ENCODE measurements around the gene NLRP2B. TPM values are rescaled to one million over a fixed set of nuclear protein-coding genes. Genes with fewer than 3 reads are reported as not detected.
"Not testable (repeated sequence)": the region's sequence is repeated elsewhere in the genome, so short reads cannot be mapped to it uniquely, and the experiment has no call there.

NLRP2B gene
- total and polyA plus RNA-seq, 2 donors (not counting 1 experiment from before 2014, with no cell fraction given), result not detected

DNA sequence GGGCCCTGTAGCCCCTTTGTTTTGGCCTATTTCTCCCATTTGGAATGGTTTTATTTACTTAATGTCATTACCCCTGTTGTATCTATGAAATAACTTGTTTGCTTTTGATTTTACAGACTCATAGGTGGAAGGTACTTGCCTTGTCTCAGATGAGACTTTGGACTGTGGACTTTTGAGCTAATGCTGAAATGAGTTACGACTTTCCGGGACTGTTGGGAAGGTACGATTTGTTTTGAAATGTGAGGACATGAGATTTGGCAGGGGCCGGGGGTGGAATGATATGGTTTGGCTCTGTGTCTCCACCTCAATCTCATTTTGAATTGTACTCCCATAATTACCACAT is 39.4 kb downstream of the NLRP2B start:
- Histone ChIP-seq H2AFZ (ENCODE audit: low read length) (no peak overlapping the region), H3K27me3 (ENCODE audit: control insufficient read depth, insufficient read depth, low read length) (no peaks in the 10 kb centered on the region), H3K4me1 (ENCODE audit: control insufficient read depth, extremely low read depth, insufficient read depth, low read length) (no peaks in the 10 kb centered on the region), H3K79me2 (ENCODE audit: control insufficient read depth, insufficient read depth, low read length) (no peaks in the 10 kb centered on the region), H3K27ac (ENCODE audit: insufficient read depth, low read length) (no peak overlapping the region), H3K9ac (ENCODE audit: insufficient read depth, low read length) (no peak overlapping the region), H3K4me2 (ENCODE audit: extremely low read depth, insufficient read depth, low read length) (no peak overlapping the region), H3K4me3 (replicated peaks in 1 of 4; ENCODE audit: control extremely low read depth in 1 of 4, insufficient read depth in 1 of 4, low read depth in 3 of 4, low read length in 4 of 4) (no peak overlapping the region), H4K20me1 (ENCODE audit: control insufficient read depth, extremely low read depth, insufficient read depth, low read length) (no peaks in the 10 kb centered on the region), H3K9me3 (ENCODE audit: control insufficient read depth, insufficient read depth, low read depth, low read length) (no peaks in the 10 kb centered on the region), H3K36me3 (ENCODE audit: control insufficient read depth, insufficient read depth, low read length) (no peaks in the 10 kb centered on the region)
- no peak for DNase-seq (ENCODE audit: low read depth in 2 of 2)
- TF ChIP-seq EZH2 (IDR thresholded peaks at IDR 0.05; ENCODE audit: low read length, missing control alignments), result no peak
- TF ChIP-seq, protein P1, sequence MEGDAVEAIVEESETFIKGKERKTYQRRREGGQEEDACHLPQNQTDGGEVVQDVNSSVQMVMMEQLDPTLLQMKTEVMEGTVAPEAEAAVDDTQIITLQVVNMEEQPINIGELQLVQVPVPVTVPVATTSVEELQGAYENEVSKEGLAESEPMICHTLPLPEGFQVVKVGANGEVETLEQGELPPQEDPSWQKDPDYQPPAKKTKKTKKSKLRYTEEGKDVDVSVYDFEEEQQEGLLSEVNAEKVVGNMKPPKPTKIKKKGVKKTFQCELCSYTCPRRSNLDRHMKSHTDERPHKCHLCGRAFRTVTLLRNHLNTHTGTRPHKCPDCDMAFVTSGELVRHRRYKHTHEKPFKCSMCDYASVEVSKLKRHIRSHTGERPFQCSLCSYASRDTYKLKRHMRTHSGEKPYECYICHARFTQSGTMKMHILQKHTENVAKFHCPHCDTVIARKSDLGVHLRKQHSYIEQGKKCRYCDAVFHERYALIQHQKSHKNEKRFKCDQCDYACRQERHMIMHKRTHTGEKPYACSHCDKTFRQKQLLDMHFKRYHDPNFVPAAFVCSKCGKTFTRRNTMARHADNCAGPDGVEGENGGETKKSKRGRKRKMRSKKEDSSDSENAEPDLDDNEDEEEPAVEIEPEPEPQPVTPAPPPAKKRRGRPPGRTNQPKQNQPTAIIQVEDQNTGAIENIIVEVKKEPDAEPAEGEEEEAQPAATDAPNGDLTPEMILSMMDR (conservative IDR thresholded peaks at IDR 0.05 in 1 of 2, IDR thresholded peaks at IDR 0.05 in 1 of 2; ENCODE audit: low read depth in 1 of 2, low read length in 2 of 2), result no peak

DNA sequence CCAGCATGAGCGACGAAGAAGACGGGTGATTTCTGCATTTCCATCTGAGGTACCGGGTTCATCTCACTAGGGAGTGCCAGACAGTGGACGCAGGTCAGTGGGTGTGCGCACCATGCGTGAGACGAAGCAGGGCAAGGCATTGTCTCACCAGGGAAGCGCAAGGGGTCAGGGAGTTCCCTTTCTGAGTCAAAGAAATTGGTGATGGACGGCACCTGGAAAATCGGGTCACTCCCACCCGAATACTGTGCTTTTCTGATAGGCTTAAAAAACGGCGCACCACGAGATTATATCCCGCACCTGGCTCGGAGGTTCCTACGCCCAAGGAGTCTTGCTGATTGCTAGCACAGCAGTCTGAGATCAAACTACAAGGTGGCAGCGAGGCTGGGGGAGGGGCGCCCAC is 50.6 kb downstream of the NLRP2B start:
- not testable (repeated sequence) for DNase-seq (ENCODE audit: low read depth in 2 of 2); H3K9ac ChIP-seq (ENCODE audit: insufficient read depth, low read length); H3K27ac ChIP-seq (ENCODE audit: insufficient read depth, low read length); H4K20me1 ChIP-seq (ENCODE audit: control insufficient read depth, extremely low read depth, insufficient read depth, low read length); H2AFZ ChIP-seq (ENCODE audit: low read length); H3K4me1 ChIP-seq (ENCODE audit: control insufficient read depth, extremely low read depth, insufficient read depth, low read length); H3K4me2 ChIP-seq (ENCODE audit: extremely low read depth, insufficient read depth, low read length); H3K27me3 ChIP-seq (ENCODE audit: control insufficient read depth, insufficient read depth, low read length); H3K36me3 ChIP-seq (ENCODE audit: control insufficient read depth, insufficient read depth, low read length); H3K9me3 ChIP-seq (ENCODE audit: control insufficient read depth, insufficient read depth, low read depth, low read length); H3K79me2 ChIP-seq (ENCODE audit: control insufficient read depth, insufficient read depth, low read length); H3K4me3 ChIP-seq (replicated peaks in 1 of 4; ENCODE audit: control extremely low read depth in 1 of 4, insufficient read depth in 1 of 4, low read depth in 3 of 4, low read length in 4 of 4)

Other genes with a start within 250 kb of the NLRP2B start
- gene ZXDB, start 88.2 kb downstream of the NLRP2B start, total RNA-seq, result 5.1 and 8.9 TPM in 2 replicates
- gene ZXDB, start 88.2 kb downstream of the NLRP2B start, polyA plus RNA-seq, result 5.8 and 7.0 TPM in 2 replicates
- 7.4 and 7.6 TPM in 2 replicates for gene ZXDA, start 230.2 kb upstream of the NLRP2B start, total RNA-seq
- gene ZXDA, start 230.2 kb upstream of the NLRP2B start, polyA plus RNA-seq, result 1.6 and 1.8 TPM in 2 replicates

Measured in fibroblast of lung (primary cell).